ENCODE measurements around the gene DDC.
"Not testable (repeated sequence)": the region's sequence is repeated elsewhere in the genome, so short reads cannot be mapped to it uniquely, and the experiment has no call there.

DDC gene

GRCh38 chr7:50476953-50477625 is 88.1 kb downstream of the DDC start:
- no peak for DNase-seq

- DNase-seq, result no peak
These were observed 89.9 kb downstream of the DDC start for GRCh38 chr7:50475340-50475739.

GRCh38 chr7:50474382-50475160 is 90.6 kb downstream of the DDC start:
- DNase-seq, result no peak

GRCh38 chr7:50473531-50473930 is 91.7 kb downstream of the DDC start:
- no peak for DNase-seq

- no peak for DNase-seq
These were observed 92.8 kb downstream of the DDC start for GRCh38 chr7:50472427-50472826.

GRCh38 chr7:50471970-50472369 is 93.2 kb downstream of the DDC start:
- DNase-seq, result no peak

GRCh38 chr7:50470250-50471163 is 94.7 kb downstream of the DDC start:
- no peak for DNase-seq

- no peak for DNase-seq
These were observed 96.0 kb downstream of the DDC start for GRCh38 chr7:50469181-50469580.

GRCh38 chr7:50467817-50468610 is 97.2 kb downstream of the DDC start:
- DNase-seq, result peak; percentile 54

GRCh38 chr7:50466815-50467585 is 98.2 kb downstream of the DDC start:
- DNase-seq, result no peak

- DNase-seq, result no peak
These were observed 102.2 kb downstream of the DDC start for GRCh38 chr7:50463035-50463434.

- DNase-seq, result no peak
These were observed 102.8 kb downstream of the DDC start for GRCh38 chr7:50462361-50462760.

- no peak for DNase-seq
These were observed 103.5 kb downstream of the DDC start for GRCh38 chr7:50461695-50462094.

GRCh38 chr7:50459183-50459582 is 106.0 kb downstream of the DDC start:
- DNase-seq, result not testable (repeated sequence)

GRCh38 chr7:50458651-50459050 is 106.6 kb downstream of the DDC start:
- not testable (repeated sequence) for DNase-seq

GRCh38 chr7:50456371-50457123 is 108.7 kb downstream of the DDC start:
- no peak for DNase-seq

- no peak for DNase-seq
These were observed 109.5 kb downstream of the DDC start for GRCh38 chr7:50455658-50456057.

- no peak for DNase-seq
These were observed 110.2 kb downstream of the DDC start for GRCh38 chr7:50454968-50455367.

- no peak for DNase-seq
These were observed 114.6 kb downstream of the DDC start for GRCh38 chr7:50450590-50451032.

- DNase-seq, result peak; percentile 65
These were observed 115.2 kb downstream of the DDC start, which contains the start of gene FIGNL1 for GRCh38 chr7:50449881-50450589. Gene FIGNL1, minus strand, starts transcription at chr7:50450350. Its CDS starts 3,063 bp downstream, at chr7:50447287.

Measured in NCI-H1694 treated with DMSO at 0.1 percent for 48 hours (cell line).